ENCODE data around the gene CYSRT1.
A peak's percentile ranks its signal among the peaks of the same experiment; 100 is the strongest.

Gene CYSRT1

GRCh38 chr9:137224830-137225694, at the start of gene CYSRT1:
CYSRT1 (plus strand) TSS chr9:137225174; CDS start chr9:137225622, 448 bp downstream.
- DNase-seq (ENCODE audit: low spot score): no peak

- DNase-seq (ENCODE audit: low spot score): no peak
These were observed 49.5 kb upstream of the CYSRT1 start for GRCh38 chr9:137175345-137175961.

GRCh38 chr9:137176302-137177182, 48.4 kb upstream of the CYSRT1 start:
- no peak for DNase-seq (ENCODE audit: low spot score)

GRCh38 chr9:137178201-137178938, 46.6 kb upstream of the CYSRT1 start:
- DNase-seq (ENCODE audit: low spot score): peak; percentile 42

GRCh38 chr9:137178939-137179630, 45.9 kb upstream of the CYSRT1 start:
- no peak for DNase-seq (ENCODE audit: low spot score)

- DNase-seq (ENCODE audit: low spot score): no peak
These were observed 45.2 kb upstream of the CYSRT1 start for GRCh38 chr9:137179761-137180160.

- DNase-seq (ENCODE audit: low spot score): no peak
These were observed 44.5 kb upstream of the CYSRT1 start for GRCh38 chr9:137180491-137180890.

- no peak for DNase-seq (ENCODE audit: low spot score)
These were observed 43.3 kb upstream of the CYSRT1 start for GRCh38 chr9:137181680-137182079.

- no peak for DNase-seq (ENCODE audit: low spot score)
These were observed 42.1 kb upstream of the CYSRT1 start for GRCh38 chr9:137182836-137183235.

GRCh38 chr9:137183980-137184595, 40.9 kb upstream of the CYSRT1 start:
- no peak for DNase-seq (ENCODE audit: low spot score)

GRCh38 chr9:137184881-137185660, 39.9 kb upstream of the CYSRT1 start:
- no peak for DNase-seq (ENCODE audit: low spot score)

GRCh38 chr9:137185921-137186320, 39.1 kb upstream of the CYSRT1 start:
- DNase-seq (ENCODE audit: low spot score): no peak

- no peak for DNase-seq (ENCODE audit: low spot score)
These were observed 38.6 kb upstream of the CYSRT1 start for GRCh38 chr9:137186385-137186784.

- no peak for DNase-seq (ENCODE audit: low spot score)
These were observed 37.6 kb upstream of the CYSRT1 start for GRCh38 chr9:137187386-137187785.

- DNase-seq (ENCODE audit: low spot score): no peak
These were observed 36.9 kb upstream of the CYSRT1 start for GRCh38 chr9:137188086-137188489.

- peak; percentile 91 for DNase-seq (ENCODE audit: low spot score)
These were observed 36.3 kb upstream of the CYSRT1 start, which contains the start of the genes ANAPC2 and SSNA1 for GRCh38 chr9:137188490-137189296. ANAPC2 (minus strand) TSS chr9:137188560; CDS start chr9:137188532, 28 bp downstream. SSNA1 (plus strand) TSS chr9:137188676; CDS start chr9:137188727, 51 bp downstream.

GRCh38 chr9:137189297-137190295, 35.4 kb upstream of the CYSRT1 start:
- no peak for DNase-seq (ENCODE audit: low spot score)
